ENCODE results near the gene CERS2. TPM values are rescaled to one million over a fixed set of nuclear protein-coding genes. Genes with fewer than 3 reads are reported as not detected.

The CERS2 gene
- total RNA-seq, 1 experiment from 2014 or later = 165 TPM

GRCh38 chr1:150987924-150988323, 13.3 kb upstream of the CERS2 start:
- H3K27ac ChIP-seq = no peak overlapping the region
- no peak for DNase-seq (ENCODE audit: low read depth in 1 of 2, low spot score in 2 of 2)
- H3K36me3 ChIP-seq = no peaks in the 10 kb centered on the region
- H3K27me3 ChIP-seq (replicated peaks) = no peaks in the 10 kb centered on the region
- H3K9me3 ChIP-seq (replicated peaks) = no peaks in the 10 kb centered on the region
- no peak overlapping the region for H3K4me3 ChIP-seq
- H3K4me1 ChIP-seq (replicated peaks) = no peaks in the 10 kb centered on the region

DNA sequence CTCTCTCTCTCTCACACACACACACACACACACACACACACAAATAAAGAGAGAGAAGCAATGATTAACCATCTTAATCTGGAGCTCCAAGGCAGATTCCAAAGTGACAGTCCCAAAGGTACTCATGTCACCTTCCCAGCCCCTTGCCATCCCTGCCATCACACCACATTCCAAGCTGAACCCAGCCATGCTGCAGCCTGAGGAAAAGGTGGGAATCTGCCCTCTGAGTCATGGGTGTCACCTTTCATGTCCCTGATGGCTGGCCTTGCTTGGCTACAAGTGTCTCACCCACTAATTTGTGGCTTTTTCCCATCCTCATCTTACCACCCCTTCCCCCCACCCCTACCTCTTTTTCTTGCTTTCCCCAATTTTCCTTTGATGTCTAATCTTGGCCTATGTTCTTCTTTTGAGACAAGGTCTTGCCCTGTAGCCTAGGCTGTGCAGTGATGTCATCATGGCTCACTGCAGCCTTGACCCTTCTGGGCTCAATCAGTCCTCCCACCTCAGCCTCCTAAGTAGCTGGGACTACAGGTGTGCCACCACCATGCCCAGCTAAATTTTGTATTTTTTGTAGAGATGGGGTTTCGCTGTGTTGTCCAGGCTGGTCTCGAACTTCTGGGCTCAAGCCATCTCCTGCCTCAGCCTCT, 10.7 kb upstream of the CERS2 start:
- no peaks in the 10 kb centered on the region for H3K27me3 ChIP-seq (replicated peaks)
- H3K4me1 ChIP-seq (replicated peaks) = no peaks in the 10 kb centered on the region
- no peak for DNase-seq (ENCODE audit: low read depth in 1 of 2, low spot score in 2 of 2)
- H3K36me3 ChIP-seq = no peaks in the 10 kb centered on the region
- H3K4me3 ChIP-seq = no peak overlapping the region
- H3K27ac ChIP-seq = no peak overlapping the region
- no peaks in the 10 kb centered on the region for H3K9me3 ChIP-seq (replicated peaks)

DNA sequence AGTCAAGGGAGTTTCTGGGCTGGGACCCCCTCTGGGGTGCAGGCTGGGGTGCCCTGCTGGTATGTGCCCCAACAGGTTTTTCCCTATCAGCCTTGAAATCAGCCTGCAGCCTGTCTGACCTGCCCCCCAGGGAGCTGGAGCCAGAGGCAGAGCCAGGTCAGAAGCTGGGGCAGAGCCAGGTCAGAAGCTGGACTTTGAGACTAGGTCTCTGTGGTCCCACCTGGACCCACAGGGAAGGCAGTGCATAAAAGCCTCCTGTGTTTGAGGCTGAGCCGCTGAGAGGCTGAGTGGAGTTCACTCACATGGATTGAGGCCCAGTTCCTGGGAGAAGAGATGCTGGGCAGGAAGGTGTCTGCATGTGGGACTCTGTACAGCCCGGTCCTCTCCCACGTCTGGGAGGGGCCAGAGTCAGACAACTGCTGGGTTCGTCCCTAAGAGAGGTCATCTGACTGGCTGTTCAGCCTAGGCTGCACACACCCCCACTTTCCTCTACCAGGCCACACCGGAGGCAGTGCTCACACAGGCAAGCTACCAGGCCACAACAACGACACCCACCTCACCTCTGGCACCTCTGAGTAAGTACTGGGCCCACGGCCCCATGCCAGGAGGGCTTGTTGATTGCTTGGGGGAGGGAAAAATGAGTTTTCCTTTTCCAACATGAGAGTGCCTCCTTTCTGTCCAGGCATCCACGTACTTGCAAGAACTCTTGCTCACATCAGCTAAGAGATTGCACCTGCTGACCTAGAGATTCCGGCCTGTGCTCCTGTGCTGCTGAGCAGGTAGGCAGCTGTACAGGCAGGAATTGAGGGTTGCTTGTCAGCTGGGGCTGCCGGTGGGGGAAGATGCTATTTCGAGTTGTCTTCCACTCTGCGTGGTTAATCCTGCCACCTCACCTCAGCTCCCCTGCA, 7.4 kb upstream of the CERS2 start, which contains the start of gene ANXA9:
Gene ANXA9 (plus strand): TSS at position 488 of the 908 bp plus-strand sequence. CDS start 814 bp downstream, outside the sequence.
- no peaks in the 10 kb centered on the region for H3K27me3 ChIP-seq (replicated peaks)
- no peaks in the 10 kb centered on the region for H3K36me3 ChIP-seq
- H3K4me3 ChIP-seq = no peak within 1 kb of the TSS
- no peaks in the 10 kb centered on the region for H3K9me3 ChIP-seq (replicated peaks)
- H3K4me1 ChIP-seq (replicated peaks) = peaks cover 25% of the 10 kb centered on the region
- H3K27ac ChIP-seq = no peak within 1 kb of the TSS
- DNase-seq (ENCODE audit: low read depth in 1 of 2, low spot score in 2 of 2) = no peak

DNA sequence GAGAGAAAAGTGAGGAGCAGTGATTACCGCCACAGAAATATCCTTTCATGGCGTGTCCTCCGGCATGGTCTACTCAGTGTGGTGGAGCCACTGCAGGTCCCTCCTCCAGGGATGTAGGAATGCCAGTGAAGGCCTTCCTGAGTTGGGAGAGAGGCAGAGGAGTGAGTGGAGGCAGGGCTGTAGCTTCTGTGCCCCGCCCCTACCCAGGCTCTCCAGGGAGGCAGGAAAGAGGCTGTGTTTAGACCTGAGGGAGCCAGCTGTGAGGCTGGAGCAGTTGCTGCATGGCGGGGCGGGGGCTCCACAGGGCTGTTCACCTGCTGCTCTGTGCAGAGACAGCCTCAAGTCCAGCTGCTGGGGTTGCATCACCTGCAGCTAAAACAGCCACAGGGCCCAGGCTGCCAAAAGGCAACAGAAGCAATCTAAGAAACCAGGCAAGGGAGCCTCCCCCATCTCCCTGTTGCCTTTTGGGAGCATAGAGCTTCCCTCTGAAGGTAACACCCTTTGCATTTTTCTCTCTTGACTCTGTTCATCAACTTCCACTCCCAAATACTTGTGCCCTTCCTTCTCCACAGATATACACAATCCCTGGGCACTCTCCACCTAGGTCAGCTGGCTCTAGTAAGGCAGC, 6.7 kb upstream of the CERS2 start:
- DNase-seq (ENCODE audit: low read depth in 1 of 2, low spot score in 2 of 2) = no peak
- Histone ChIP-seq H3K27ac (no peak overlapping the region), H3K4me1 (replicated peaks) (peaks cover 30% of the 10 kb centered on the region), H3K36me3 (no peaks in the 10 kb centered on the region), H3K4me3 (no peak overlapping the region), H3K9me3 (replicated peaks) (no peaks in the 10 kb centered on the region), H3K27me3 (replicated peaks) (no peaks in the 10 kb centered on the region)

DNA sequence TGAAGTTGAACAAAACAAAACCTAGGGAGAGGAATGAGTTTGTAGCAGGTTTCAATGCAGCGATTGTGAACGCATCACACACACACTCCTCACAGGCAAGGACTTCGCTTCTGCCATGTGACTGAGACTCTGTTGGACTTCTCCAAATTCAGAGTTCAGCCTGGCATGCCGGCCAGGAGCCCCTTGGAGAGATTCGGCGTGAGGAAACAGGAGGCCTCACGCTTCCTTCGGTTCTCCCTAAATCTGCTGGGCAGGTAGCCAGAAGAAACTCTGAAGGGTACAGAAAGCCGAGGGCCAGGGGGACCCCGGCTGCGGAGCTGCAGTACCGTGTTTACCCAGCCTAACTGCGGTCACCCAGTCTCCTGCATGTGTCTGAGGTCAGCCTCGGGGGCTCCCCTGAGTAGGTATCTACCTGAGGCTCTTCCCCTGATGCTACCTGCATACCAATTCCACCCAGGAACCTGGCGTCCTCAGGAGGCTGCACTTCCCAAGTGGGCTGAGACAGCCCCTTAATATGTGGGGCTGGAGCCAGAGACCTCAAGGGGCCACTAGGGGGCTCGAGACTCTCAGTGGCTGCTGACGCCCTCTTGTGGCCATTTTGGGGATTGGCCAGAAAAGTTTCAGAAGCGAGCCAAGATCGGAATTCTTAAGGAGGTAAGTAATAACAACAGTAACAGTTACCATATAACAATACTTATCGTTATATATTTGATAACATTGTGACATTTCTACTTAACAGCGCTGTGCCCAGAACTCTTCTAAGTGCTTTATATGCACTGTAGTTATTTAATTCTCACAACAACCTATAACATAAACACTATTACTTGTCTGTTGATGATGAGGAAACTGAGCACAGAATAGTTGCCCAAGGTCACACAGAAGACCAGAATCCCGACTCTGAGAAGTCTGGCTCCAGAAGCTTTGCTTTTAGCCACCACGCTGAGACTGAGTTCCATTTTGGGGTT, 4.7 kb upstream of the CERS2 start:
- H3K36me3 ChIP-seq = peaks cover 2% of the 10 kb centered on the region
- H3K4me3 ChIP-seq = no peak overlapping the region
- H3K9me3 ChIP-seq (replicated peaks) = no peaks in the 10 kb centered on the region
- no peaks in the 10 kb centered on the region for H3K27me3 ChIP-seq (replicated peaks)
- H3K4me1 ChIP-seq (replicated peaks) = peaks cover 34% of the 10 kb centered on the region
- H3K27ac ChIP-seq = no peak overlapping the region
- DNase-seq (ENCODE audit: low read depth in 1 of 2, low spot score in 2 of 2) = peak; percentile 82

DNA sequence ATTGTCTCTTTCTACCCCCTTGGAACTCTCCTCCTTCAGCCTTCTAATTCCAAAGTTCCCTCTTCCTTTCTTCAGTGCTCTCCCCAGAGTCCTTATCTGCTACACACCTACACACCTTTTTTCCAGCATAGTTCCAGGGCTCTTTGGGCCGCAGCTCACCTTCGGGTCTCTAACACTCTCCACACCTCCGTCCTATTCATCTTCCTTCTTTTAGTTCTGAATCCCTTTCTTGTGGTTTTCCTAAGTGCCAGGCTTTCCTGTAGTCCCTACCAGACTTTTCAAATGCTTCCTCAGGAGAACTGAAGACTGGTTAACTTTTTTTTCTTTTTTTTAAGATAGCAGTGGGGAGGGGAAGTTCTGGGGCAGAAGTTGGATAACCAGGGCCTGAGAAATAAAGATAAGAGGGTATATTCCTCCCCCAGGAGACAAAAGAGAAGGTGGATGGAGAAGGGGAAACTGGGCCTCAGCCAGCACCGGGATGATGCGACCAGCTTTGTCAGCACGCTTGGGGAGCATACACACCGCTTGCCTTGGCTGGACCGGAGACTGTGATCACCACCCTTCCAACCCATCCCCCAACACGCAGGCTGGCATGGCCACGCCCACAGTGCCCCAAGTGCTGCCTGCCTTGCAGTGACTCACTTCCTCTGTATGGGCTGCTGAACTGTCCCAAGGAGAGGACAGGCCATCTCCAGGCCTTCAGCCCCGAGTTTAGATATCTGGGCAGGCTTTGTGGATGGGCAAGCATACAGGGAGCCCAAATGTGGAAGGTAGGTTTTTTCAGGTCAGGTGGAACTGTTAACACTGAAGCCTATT, 2.5 kb upstream of the CERS2 start:
- H3K9me3 ChIP-seq (replicated peaks) = no peaks in the 10 kb centered on the region
- no peak overlapping the region for H3K4me3 ChIP-seq
- H3K27me3 ChIP-seq (replicated peaks) = no peaks in the 10 kb centered on the region
- peaks cover 21% of the 10 kb centered on the region for H3K36me3 ChIP-seq
- H3K4me1 ChIP-seq (replicated peaks) = peaks cover 51% of the 10 kb centered on the region
- DNase-seq (ENCODE audit: low read depth in 1 of 2, low spot score in 2 of 2) = peak; percentile 72 to 90
- H3K27ac ChIP-seq = peak overlapping the region; percentile 50

DNA sequence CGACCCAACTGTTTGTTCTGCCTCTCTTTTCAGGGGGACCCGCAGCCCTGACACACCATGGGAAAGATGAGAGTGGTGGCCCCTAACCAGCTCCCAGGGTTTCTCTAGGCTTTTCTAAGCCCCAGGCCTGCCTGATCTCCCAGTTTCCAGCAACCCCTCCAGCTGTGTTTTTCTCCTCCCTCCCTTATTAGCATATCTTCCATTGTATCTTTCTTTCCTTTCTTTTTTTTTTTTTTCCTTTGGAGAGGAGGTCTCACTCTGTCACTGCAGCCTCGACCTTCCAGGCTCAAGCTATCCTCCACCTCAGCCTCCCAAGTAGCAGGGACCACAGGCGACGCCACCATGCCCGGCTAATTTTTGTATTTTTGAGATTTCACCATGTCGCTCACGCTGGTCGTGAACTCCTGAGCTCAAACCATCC, 1.8 kb upstream of the CERS2 start:
- Histone ChIP-seq H3K4me3 (no peak overlapping the region), H3K27me3 (replicated peaks) (no peaks in the 10 kb centered on the region), H3K27ac (no peak overlapping the region), H3K9me3 (replicated peaks) (no peaks in the 10 kb centered on the region), H3K4me1 (replicated peaks) (peaks cover 57% of the 10 kb centered on the region), H3K36me3 (peaks cover 27% of the 10 kb centered on the region)
- no peak for DNase-seq (ENCODE audit: low read depth in 1 of 2, low spot score in 2 of 2)

- Histone ChIP-seq H3K27me3 (replicated peaks) (no peaks in the 10 kb centered on the region), H3K4me3 (peak overlapping the region; percentile 96), H3K36me3 (peaks cover 34% of the 10 kb centered on the region), H3K27ac (peak overlapping the region; percentile 88), H3K9me3 (replicated peaks) (no peaks in the 10 kb centered on the region), H3K4me1 (replicated peaks) (peaks cover 56% of the 10 kb centered on the region)
- DNase-seq (ENCODE audit: low read depth in 1 of 2, low spot score in 2 of 2) = peak in 1 of 2 experiments; percentile 48
Measured at GRCh38 chr1:150973836-150974579, 627 bp downstream of the CERS2 start.

GRCh38 chr1:150973258-150973835, 1.3 kb downstream of the CERS2 start:
- peaks cover 40% of the 10 kb centered on the region for H3K36me3 ChIP-seq
- no peaks in the 10 kb centered on the region for H3K27me3 ChIP-seq (replicated peaks)

DNA sequence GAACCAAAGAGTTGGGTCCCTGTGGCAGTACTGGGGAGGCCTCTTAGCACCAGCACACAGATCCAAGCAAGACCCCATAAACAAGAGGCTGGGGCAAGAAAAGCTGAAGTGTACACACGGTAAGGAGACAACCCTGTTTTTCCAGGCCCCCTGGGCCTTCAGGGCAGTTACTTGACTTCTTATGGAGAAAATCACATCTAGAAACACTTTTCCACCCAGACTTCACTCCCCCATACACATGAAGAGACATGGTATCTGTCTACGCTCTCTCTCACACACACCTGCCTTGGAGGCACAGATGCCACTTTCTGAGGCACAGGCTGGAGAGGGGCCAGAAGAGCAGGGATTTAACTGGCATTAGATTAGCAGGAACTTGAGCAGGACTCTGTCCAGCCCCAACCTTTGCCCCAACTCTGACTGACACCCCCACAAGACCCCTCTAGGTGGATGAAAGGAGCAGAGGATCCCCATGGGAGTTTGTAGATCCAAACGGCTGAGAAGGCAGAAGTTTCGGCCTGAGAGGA, 2.2 kb downstream of the CERS2 start:
- Histone ChIP-seq H3K9me3 (replicated peaks) (no peaks in the 10 kb centered on the region), H3K36me3 (peaks cover 49% of the 10 kb centered on the region), H3K4me3 (no peak overlapping the region), H3K27me3 (replicated peaks) (no peaks in the 10 kb centered on the region), H3K4me1 (replicated peaks) (peaks cover 44% of the 10 kb centered on the region), H3K27ac (no peak overlapping the region)
- no peak for DNase-seq (ENCODE audit: low read depth in 1 of 2, low spot score in 2 of 2)

More at GRCh38 chr1:150973258-150973835, 1.3 kb downstream of the CERS2 start:
- no peak for DNase-seq (ENCODE audit: low read depth in 1 of 2, low spot score in 2 of 2)
- peaks cover 53% of the 10 kb centered on the region for H3K4me1 ChIP-seq (replicated peaks)
- H3K4me3 ChIP-seq = peak overlapping the region; percentile 96
- no peaks in the 10 kb centered on the region for H3K9me3 ChIP-seq (replicated peaks)
- H3K27ac ChIP-seq = peak overlapping the region; percentile 88

DNA sequence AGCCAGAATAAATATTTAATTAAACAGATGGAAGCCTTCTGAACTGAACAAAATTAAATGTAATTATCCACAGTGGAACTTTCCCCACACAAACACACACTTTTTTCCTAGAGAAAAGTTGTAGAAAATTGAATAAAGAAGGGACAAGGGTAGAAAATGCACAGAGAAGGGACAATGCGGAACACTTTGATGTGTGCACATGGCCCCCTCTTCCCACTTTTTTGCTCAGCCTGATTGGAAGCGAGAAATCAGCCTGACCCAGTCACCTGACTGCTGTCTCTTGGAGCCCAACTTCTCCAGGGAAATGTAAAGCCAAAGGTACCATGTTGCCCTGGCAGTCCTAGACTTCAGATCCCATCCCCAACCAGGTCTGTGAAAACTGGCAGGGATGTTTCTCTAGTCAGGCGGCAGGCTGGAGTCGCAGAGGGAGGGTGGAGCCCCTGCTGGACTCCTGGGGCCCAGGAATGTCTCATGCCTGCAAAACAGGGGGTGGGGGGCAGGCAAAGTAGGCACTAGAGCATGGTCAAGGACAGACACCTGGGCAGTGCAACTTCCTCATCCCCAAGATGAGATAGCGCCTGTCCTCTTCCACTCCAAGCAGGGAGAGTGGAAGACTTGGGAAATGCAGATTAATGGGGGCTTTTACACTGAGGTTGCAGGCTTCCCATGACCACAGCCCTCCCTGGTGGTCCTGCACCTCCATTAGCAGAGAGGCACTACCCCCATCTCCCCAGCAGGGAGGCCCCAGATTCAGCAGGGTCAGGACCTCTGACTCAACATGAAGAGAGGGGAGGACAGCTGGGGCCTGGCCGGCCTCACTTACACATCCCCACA, 2.8 kb downstream of the CERS2 start:
- Histone ChIP-seq H3K4me3 (no peak overlapping the region), H3K36me3 (peaks cover 56% of the 10 kb centered on the region), H3K27ac (no peak overlapping the region), H3K4me1 (replicated peaks) (peaks cover 37% of the 10 kb centered on the region), H3K27me3 (replicated peaks) (no peaks in the 10 kb centered on the region), H3K9me3 (replicated peaks) (no peaks in the 10 kb centered on the region)
- DNase-seq (ENCODE audit: low read depth in 1 of 2, low spot score in 2 of 2) = no peak

Data from SJSA1 (cell line).